Heart left ventricle (tissue), 13 donors: ENCODE measurements around the gene DIAPH2.

Experiments
- CTCF ChIP-seq, 12 donors: fragments of 200-600 bp; sonication (generic) in 4 of 12; IDR thresholded peaks; one replicate each; pipeline versions ENCODE4 v1.5.0 to v1.8.0; 2018 to 2022; ENCODE audit warnings: antibody characterized with exemption in 12 of 12, mild to moderate bottlenecking in 5 of 12
- POLR2A ChIP-seq, 2 donors: fragments of 450-650 bp; IDR thresholded peaks; one replicate each; pipeline ENCODE4 v1.6.1; 2017; ENCODE audit warnings: antibody characterized with exemption in 2 of 2, mild to moderate bottlenecking in 2 of 2, moderate library complexity in 2 of 2
- donor health status: ischemic (EF 13 %, LVEDD 7.1; RV severe dilation, severe dysfunction).
- donor health status: DM: no; HTN: yes; CAD: no.
- donor health status: DM: no; HTN: no; CAD: no.
- donor health status: ischemic (EF 25% LVEDD 6.9; RV normal size, moderate dysfunction).
- donor health status: ischemic (EF 25% LVEDD 5.7; RV mildly dilated, moderate dysfunction).
- donor health status: ischemic (EF 35%, LVEDD 5.7; RV mildly dilated, moderate dysfunction).
- donor health status: nonischemic (EF 11% LVEDD 7.7; RV severe dilation, severe dysfunction).
- donor health status: DM: yes; HTN: yes; CAD: no.
- donor health status: PGD.
- donor health status: ischemic (EF 29% LVEDD 5.4; RV normal size, mild dysfunction).
- donor health status: nonischemic (EF 23%, LVEDD 6.1; RV moderate dilation, normal function).

- TF ChIP-seq POLR2A (IDR thresholded peaks at IDR 0.05) (no peak), CTCF (IDR thresholded peaks at IDR 0.05) (no peak)
Measured at GRCh38 chrX:97030463-97030862, 345.8 kb downstream of the DIAPH2 start.
